RPMI7951 (cell line): ENCODE measurements around the gene NMRAL1. TPM values are rescaled to one million over a fixed set of nuclear protein-coding genes. Genes with fewer than 3 reads are reported as not detected.

Source experiments
- DNase-seq: peaks from one replicate; pipeline ENCODE4 v3.0.0-alpha.2; 2012; ENCODE audit warnings: low read depth
- total RNA-seq: library from RNA; depleted of rRNA; stranded (reverse); fragments of >200 nt; shearing (Covaris generic); gene quantifications from 2 replicates; pipeline ENCODE4 v1.2.3, GENCODE V29; 2014; rRNA removed

Gene NMRAL1
- total RNA-seq, 1 experiment from 2014 or later = 48.4 TPM

DNA sequence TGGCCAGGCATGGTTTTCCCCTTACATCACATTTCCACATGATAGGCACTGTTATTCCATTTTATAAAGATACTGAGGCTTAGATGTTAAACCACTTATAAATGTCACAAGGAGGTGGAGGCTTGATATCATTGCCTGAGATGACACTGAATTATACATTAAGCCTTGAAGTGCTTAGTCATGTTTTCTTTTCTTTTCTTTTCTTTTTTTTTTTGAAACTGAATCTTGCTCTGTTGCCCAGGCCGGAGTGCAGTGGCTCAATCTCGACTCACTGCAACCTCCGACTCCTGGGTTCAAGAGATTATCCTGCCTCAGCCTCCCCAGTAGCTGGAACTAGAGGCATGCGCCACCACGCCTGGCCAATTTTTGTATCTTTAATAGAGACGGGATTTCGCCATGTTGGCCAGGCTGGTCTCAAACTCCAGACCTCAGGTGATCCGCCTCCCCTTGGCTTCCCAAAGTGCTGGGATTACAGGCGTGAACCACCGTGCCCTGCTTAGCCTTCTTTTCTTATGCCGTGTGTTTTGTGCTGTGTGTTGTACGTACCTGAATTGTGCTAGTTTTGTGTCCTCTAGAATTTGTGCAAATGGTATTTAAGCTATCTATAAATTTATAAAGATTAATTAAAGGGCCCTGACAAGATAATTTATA is 47.6 kb downstream of the NMRAL1 start:
- DNase-seq = no peak

DNA sequence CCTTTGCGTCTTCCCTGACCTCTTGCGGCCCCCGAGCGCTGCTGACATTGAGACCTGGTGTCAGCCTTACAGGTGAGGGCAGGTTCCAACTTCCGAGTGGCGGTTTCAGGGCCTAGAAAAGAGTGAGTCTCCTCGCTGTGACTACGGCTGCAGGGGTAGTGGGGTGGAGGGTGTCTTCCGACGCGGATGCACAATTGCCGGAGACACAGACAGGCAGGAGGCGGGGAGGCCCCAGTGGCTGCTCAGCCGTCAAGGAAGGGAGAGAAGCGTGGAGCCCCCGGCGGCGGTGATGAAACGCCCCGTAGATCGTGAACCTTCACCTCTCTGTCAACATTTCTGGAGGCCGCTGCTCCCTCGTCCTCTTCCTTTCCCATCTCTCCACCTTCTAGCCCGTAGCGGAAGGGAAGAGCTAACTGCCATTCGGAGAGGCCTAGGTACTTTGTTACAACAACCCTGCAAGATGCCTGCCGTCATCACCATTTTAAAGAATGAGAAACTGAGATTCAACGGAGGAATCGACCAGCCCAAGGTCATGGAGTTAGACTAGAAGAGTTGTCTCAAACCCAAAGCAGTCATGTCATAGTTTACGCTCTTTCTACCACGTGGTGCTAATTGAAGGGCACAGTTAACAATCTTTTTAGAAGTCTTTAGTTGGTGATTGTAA is 48.3 kb downstream of the NMRAL1 start:
- DNase-seq = no peak

DNA sequence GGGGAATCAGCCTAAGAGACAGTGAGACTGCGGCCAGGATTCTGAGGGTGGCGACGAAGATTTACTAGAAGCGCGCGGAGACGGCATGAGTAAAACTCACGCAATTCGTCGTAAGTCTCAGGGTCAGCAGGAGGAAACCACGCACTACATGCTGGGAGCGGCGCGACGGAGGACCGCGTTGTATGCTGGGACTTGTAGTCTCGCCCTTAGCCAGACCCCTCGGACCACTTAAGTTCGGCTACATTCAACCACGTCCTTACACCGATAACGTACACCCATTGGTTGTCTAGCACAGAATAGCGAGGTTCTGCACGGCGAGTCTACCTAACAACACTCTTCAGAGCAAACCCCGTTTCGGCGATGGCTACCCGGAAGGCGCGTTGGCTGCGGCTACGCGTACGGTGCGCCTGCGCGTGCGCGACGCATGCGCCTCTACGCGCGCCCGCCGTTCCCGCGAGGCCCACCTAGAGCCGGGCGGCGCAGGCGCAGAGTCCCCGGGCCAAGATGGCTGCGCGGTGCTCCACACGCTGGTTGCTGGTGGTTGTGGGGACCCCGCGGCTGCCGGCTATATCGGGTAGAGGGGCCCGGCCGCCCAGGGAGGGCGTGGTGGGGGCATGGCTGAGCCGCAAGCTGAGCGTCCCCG is 48.9 kb downstream of the NMRAL1 start, which contains the start of gene DNAJA3:
Gene DNAJA3 (plus strand): TSS at position 491 of the 643 bp plus-strand sequence. CDS start 14 bp downstream, at position 505.
- DNase-seq = peak; percentile 92

DNA sequence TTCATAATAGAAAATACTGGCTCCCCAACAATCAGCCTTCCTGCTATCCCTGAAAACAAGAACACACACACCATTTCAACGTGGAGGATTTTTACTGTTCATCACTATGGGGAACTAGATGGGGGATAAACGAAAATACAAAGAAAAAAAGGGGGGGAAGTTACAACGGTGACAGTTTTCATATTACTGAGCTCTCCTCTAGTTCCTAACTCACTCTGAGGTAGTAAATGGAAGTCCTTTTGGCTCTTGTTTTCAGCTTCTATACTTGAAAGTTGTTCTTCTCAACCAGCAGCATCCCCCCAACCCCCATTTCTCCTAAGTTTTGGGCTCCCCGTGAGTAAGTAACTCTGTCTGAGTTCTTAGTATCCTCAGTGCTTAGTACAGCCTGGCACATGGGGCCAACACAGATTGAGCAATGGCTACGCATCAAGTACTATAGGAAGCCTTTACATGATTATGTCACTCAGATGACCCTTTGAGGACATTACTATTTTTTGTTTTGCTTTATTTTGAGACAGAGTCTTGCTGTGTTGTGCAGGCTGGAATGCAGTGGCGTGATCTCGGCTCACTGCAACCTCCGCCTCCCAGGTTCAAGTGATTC is 53.8 kb downstream of the NMRAL1 start:
- no peak for DNase-seq

DNA sequence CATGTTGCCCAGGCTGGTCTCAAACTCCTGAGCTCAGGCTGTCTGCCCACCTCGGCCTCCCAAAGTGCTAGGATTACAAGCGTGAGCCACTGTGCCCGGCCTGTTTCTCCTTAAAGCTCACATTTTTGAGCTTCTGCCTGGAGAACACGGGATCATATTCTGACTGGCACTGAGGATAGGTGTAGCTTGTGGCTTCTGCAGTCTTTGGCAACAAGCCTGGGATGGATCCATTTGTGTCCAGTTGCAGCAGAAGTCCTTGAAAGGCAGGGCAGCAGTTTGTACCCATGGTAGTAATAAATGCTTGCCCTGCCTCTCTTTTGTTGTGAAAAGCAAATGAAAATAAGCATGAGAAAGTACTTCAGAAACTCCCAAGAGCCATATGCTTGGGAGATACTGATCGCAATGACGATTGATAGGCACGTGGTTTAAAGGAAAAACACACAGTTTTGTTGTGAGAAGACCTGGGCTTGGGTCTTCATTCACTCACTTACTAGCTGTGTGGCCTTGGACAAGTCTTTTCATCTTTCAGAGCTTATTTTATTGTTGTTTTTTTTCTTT is 54.9 kb downstream of the NMRAL1 start:
- no peak for DNase-seq

DNA sequence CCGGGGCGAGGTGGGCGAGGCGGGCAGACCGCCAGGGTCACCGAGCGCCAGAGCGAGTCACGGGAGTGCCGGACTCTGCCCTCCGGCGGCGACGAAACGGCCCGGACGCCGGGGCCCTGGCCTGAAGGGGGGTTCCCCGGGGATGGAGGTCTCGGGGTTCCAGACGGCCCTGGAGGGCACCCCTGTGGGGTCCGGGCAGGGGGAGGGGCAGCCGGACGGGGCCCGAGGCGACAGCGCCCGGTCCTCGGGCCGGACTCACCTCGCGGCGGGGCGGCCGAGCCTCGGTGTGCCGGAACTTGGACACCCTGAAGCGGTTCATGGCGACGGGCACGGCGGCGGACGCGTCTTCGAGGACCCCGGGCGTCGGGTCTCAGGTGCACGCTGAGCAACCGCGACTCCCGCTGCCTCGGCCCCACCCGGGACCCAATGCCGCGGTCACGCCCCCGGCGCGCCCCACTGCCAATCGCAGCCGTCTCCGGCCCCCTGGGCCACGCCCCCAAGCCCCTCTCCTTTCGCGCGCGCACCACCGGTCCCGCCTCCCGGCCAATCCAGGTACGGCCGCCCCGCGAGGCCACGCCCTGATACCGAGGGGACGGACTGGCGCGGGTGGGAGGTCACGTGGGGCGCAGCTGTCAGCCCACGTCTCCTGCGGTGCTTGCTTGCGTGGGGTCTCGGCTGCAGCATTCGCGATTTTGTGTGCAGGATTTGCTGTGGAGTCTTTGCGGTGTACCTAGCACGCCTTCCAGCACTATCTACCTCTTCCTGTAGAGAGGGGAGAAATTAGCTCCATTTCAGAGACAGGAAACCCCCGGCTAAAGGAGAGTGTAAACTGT is 58.0 kb downstream of the NMRAL1 start, which contains the start of gene CORO7:
Gene CORO7 (minus strand): TSS at position 397 of the 833 bp plus-strand sequence. CDS start 78 bp downstream, at position 319.
- DNase-seq = peak; percentile 84

DNA sequence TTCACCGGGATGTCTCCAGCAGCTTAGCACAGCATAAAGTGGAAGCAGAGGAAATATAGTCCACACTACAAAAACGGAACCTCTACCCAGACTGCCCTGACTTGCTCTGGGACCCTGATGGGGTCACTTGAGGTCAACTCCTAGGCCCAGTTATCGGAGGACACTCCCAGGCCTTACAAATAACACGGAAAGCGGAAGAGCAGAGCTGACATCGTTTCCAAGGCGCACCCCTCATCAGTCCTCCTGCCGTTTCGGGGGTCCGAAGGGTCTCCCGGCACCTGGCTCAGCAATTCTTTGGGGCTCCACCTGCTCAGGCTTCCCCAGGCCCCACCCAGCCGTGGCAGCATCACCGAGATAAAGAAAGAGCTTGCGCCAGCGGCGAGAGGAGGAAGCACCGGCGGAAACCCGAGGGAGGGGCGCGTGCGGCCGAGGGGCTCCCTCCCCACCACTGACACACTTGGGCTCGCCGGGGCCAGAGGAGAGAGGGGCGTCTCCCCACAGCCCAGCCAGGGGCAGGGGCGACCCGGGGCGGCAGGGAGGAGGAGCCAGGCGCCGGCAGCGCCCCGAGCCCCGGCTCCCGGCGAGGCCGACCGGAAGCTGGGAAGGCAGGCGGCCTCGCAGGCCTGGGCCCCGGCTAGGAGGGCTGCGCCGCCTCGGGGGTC is 58.8 kb downstream of the NMRAL1 start:
- DNase-seq = no peak

DNA sequence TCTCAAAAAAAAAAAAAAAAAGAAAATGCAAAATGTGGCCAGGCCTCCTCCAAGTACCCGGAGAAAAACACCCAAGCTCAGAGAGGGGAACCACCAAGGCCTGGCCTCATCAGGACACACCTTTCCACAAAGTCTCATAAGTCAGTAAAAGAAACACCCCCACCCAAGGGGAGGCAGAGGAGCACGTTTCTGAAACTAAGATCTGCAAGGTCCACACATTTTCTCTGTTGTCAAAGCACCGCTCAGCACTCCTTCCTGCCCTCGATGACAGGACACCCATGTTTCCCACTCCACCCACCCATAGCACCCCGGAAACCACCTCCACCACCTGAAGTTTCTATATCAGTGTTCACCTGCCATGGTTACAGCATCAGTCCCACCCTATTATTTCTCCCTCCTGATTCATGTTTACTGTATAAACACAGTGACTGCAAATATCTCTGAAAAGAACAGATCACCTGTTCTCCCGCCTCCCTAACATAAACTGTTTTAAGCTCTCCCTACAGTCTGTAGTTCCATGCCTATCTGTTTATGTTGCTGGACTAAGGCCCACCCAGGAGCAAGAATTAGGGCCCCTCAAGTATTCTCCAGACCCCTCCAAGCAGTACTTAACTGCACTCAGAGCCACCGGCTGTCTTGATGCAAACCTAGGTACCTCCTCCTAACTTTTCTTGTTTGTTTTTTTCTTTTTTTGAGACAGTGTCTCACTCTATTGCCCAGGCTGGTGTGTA is 60.1 kb downstream of the NMRAL1 start:
- DNase-seq = no peak

DNA sequence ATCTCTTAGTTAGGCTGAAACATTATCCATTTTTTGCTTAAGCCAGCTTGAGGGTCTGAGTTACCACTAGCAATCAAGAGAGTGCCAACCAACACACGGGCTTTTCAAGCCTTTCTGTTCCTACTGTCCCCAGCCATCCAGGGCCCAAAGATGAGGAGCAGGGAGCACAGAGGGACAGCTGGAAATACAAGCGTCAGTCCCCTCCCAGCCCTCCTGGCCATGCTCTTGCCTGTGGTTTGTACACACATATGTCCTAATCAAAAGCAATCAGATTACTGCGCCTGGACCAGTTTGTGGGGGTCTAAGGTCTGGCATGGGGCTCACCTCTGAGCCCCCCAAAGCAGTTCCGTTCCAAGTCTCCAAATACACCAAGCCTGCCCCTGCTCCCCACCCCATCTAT is 61.6 kb downstream of the NMRAL1 start:
- DNase-seq = no peak

DNA sequence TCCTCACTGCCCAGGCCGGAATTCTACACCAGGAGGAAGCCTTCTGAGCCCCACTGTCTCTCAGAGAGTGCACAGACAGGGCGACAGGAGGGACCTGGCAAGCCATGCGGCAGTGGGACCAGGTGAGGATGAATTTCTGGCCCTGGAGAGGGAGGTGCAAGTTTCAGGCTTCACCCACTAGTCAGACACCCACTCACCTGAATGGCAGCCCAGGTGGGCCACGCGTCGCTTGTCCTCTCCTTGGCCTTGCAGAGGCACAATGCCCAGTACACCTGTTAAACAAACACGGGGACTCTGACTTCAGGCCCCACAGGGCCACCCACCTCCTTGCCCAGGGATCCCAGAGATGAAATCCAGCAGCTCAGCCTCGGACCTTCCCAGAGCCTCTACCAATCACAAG is 62.3 kb downstream of the NMRAL1 start:
- no peak for DNase-seq

Other genes starting within 250 kb of the NMRAL1 start
- under 0.01 TPM in 1 of 2 replicates, not detected in the other for gene SRL, start 232.5 kb downstream of the NMRAL1 start, total RNA-seq
- 5.9 and 6.6 TPM in 2 replicates for gene TFAP4, start 201.6 kb downstream of the NMRAL1 start, total RNA-seq
- 0.24 and 0.49 TPM in 2 replicates for gene GLIS2, start 158.6 kb downstream of the NMRAL1 start, total RNA-seq
- 25.8 and 46.3 TPM in 2 replicates for gene PAM16, start 123.3 kb downstream of the NMRAL1 start, total RNA-seq
- gene VASN, start 102.8 kb downstream of the NMRAL1 start, total RNA-seq = 23.1 and 28.3 TPM in 2 replicates
- 13.8 and 18.9 TPM in 2 replicates for gene CORO7, start 58.0 kb downstream of the NMRAL1 start, total RNA-seq
- 38.6 and 44.0 TPM in 2 replicates for gene DNAJA3, start 48.8 kb downstream of the NMRAL1 start, total RNA-seq
- 39.8 and 44.8 TPM in 2 replicates for gene HMOX2, start 1.8 kb upstream of the NMRAL1 start, total RNA-seq
- gene CDIP1, start 64.1 kb upstream of the NMRAL1 start, total RNA-seq = 0.78 and 1.1 TPM in 2 replicates
- gene C16orf96, start 81.7 kb upstream of the NMRAL1 start, total RNA-seq = not detected in 2 replicates
- 3.3 and 4.7 TPM in 2 replicates for gene UBALD1, start 140.3 kb upstream of the NMRAL1 start, total RNA-seq
- 10.4 and 18.3 TPM in 2 replicates for gene MGRN1, start 150.2 kb upstream of the NMRAL1 start, total RNA-seq
- 28.7 and 45.3 TPM in 2 replicates for gene NUDT16L1, start 218.9 kb upstream of the NMRAL1 start, total RNA-seq